Activated CD4-positive, alpha-beta T cell treated with anti-CD3 and anti-CD28 coated beads, Interleukin-2, amount 10 ng/mL, durations not matched to agents 24 days and 14 days (primary cell): ENCODE results near the gene PSMD12. TPM values are rescaled to one million over a fixed set of nuclear protein-coding genes. Genes with fewer than 3 reads are reported as not detected.

Experiments used
- DNase-seq: peaks from one replicate; pipeline ENCODE4 v3.0.0; 2022
- H3K27ac Mint-ChIP-seq: one replicate; pipeline ENCODE4 v1.8.0; 2022; ENCODE audit warnings: mild to moderate bottlenecking, mixed read lengths
- H3K27me3 Mint-ChIP-seq: one replicate; pipeline ENCODE4 v1.8.0; 2022; ENCODE audit warnings: mixed read lengths
- H3K36me3 Mint-ChIP-seq: one replicate; pipeline ENCODE4 v1.8.0; 2022; ENCODE audit warnings: low read depth, mild to moderate bottlenecking, mixed read lengths
- H3K4me1 Mint-ChIP-seq: one replicate; pipeline ENCODE4 v1.8.0; 2021; ENCODE audit warnings: mixed read lengths
- H3K4me3 Mint-ChIP-seq: one replicate; pipeline ENCODE4 v1.8.0; 2022; ENCODE audit warnings: mild to moderate bottlenecking, moderate library complexity, mixed read lengths
- H3K9me3 Mint-ChIP-seq: one replicate; pipeline ENCODE4 v1.8.0; 2021; ENCODE audit warnings: mixed read lengths
- intact Hi-C: fragments of 100-400 bp; cut with micrococcal nuclease; formaldehyde crosslinking; loops from one replicate; pipeline ENCODE4 v1.15.1; 2023
- total RNA-seq: library from RNA; stranded (reverse); gene quantifications from 2 replicates; pipeline ENCODE4 v1.2.3, GENCODE V29; 2022

The PSMD12 gene
- total RNA-seq, 1 donor from 2014 or later = 92.3 TPM

DNA sequence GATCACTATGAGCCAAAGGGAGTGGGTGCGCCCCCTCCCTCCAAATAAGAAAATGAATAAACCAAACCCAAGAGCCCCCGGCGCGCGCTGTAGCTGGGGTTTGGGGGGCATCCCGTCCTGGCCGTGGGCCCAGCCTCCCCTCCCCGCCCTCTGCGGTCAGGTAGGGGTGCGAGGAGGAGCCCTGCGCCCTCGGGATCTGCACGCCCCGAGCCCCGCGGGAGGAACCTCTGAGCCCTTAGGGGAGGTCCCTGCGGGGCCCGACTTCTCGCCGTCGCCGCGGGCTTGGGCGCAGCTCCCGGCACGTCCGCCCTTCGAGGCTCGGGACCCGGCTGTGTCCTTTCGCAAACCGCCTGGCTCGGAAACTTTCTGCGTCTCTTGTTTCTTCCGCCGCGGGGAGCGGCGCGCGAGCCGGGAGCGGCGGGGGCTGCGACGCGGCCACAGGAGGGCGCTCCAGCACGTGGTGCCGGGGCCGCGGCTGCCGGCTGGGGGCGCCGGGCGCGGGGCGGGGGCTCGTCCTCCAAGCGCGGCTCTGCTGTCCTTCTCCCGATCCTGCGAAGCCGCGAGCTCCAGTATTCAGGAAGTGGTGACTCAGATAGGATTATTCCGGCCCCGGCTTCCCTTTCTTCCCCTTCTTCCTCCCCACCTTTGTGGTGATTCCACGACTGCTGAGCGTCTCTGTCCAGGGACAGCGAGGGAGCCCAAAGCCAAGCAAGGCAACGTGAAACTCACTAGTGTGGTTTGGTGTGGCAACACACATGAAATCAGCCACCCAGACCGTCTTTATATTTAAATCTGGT is 12.3 kb upstream of the PSMD12 start:
- no peaks in the 10 kb centered on the region for H3K27me3 Mint-ChIP-seq
- DNase-seq = peak; percentile 95
- peaks cover 27% of the 10 kb centered on the region for H3K4me1 Mint-ChIP-seq
- no peaks in the 10 kb centered on the region for H3K9me3 Mint-ChIP-seq
- intact Hi-C loops = loop anchor here (1.0 to 5.0 kb wide), 3 partner anchors 12 to 250 kb away; no protein-coding TSS in a partner anchor
- peak overlapping the region; percentile 96 for H3K27ac Mint-ChIP-seq
- H3K4me3 Mint-ChIP-seq = peak overlapping the region; percentile 92
- peaks cover 11% of the 10 kb centered on the region for H3K36me3 Mint-ChIP-seq

DNA sequence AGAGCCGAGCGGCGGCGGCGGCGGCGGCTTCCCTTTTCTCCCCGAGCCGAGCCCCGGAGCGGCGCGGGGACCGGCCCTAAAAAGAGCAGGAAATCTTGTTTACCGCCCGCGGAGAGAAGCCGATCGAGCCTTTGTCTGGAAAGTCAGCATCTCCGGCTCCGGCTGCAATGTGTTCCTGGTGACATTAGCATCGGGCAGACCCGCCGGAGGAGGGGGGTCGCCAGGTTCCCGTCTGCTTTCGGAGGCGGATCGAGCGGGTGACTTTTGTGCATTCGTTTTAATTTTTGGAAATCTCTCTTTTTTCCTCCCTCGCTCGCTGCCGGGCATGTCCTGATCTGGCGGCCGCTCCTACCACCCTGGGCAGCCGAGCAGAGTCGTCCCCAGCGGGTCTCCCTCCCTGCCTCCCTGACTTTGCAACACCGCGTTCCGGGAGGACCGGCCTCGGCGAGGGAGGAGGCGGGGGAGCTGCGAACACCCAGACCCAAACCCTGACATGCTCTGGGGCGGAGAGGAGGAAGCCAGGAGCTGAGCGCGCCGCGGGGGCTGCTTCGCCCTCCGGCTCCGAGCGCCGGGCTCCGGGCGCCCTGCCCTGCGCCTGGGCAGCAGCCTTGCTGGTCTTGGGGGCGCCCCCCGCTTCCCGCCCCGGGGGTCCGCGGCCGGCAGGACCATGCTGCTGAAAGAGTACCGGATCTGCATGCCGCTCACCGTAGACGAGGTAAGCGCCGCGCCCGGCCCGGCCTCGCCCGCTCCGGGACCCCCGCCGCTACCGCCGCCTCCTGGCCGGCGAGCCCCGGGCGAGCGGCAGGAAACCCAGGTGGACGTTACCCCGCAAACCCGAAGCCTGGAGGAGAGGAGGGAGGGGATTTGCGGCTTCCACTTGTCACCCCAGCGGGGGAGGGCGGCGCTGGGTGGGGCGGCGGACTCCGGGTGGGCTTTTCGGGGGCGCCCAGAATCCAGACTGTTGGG is 11.4 kb upstream of the PSMD12 start:
- Mint-ChIP-seq H3K9me3 (no peaks in the 10 kb centered on the region), H3K4me3 (peak overlapping the region; percentile 92), H3K27ac (peak overlapping the region; percentile 93), H3K36me3 (peaks cover 8% of the 10 kb centered on the region), H3K27me3 (no peaks in the 10 kb centered on the region), H3K4me1 (peaks cover 27% of the 10 kb centered on the region)
- intact Hi-C loops = loop anchor here (1.0 to 5.0 kb wide), 5 partner anchors 11 to 251 kb away; partner anchors contain the start of gene PSMD12
- DNase-seq = peak; percentile 87

DNA sequence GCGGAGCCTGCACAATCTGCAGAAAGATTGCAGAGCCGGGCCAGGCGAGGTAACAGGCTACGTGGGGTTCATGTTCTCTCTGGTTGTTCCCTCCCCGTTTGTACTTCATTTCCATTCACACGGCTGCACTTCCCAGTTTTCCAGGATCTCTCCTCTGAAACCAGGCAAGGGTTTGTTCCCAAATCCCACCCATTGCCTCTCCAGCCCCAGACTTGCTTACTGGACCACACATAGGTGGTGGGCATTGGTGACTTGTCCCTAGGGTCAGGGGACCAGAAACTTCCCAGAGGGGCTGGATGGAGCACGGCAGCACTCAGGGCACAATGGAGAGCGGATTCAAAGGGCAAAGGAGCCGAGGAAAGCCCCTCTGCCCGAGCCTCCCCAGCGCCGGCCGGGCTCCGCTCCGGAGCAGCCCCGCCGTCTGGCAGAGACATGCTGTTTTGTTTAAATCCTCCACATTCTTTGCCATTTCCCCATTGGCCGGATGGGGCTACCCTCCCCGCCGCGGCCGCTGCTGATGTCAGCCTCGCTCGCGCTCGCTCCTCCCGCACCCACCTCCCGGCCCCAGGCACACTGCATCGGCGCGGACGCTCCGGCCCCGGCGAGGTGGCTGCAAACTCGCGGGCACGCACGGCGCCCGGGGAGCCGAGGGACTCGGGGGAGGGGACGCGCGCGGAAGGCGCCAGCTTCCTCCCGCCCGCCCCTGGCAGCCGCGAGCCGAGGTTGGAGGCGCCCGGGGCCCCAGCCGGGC is 10.5 kb upstream of the PSMD12 start, which contains the start of gene PITPNC1:
Gene PITPNC1 (plus strand): TSS at position 545 of the 751 bp plus-strand sequence.
- H3K27ac Mint-ChIP-seq = peak within 1 kb of the TSS; percentile 93
- peak; percentile 96 for DNase-seq
- H3K36me3 Mint-ChIP-seq = peaks cover 8% of the 10 kb centered on the region
- H3K4me1 Mint-ChIP-seq = peaks cover 27% of the 10 kb centered on the region
- H3K27me3 Mint-ChIP-seq = no peaks in the 10 kb centered on the region
- intact Hi-C loops = loop anchor here (1.0 to 5.0 kb wide), 4 partner anchors 11 to 98 kb away; partner anchors contain the start of gene PSMD12
- H3K4me3 Mint-ChIP-seq = peak within 1 kb of the TSS; percentile 92
- H3K9me3 Mint-ChIP-seq = no peaks in the 10 kb centered on the region

GRCh38 chr17:67376415-67376736 is 10.0 kb upstream of the PSMD12 start:
- no peaks in the 10 kb centered on the region for H3K9me3 Mint-ChIP-seq

GRCh38 chr17:67375716-67376115 is 9.3 kb upstream of the PSMD12 start:
- peak overlapping the region; percentile 11 for H3K27ac Mint-ChIP-seq
- no peak overlapping the region for H3K4me3 Mint-ChIP-seq
- H3K36me3 Mint-ChIP-seq = peaks cover 8% of the 10 kb centered on the region
- intact Hi-C loops = loop anchor here (1.0 to 5.0 kb wide), 3 partner anchors 57 to 228 kb away; no protein-coding TSS in a partner anchor
- H3K27me3 Mint-ChIP-seq = no peaks in the 10 kb centered on the region
- no peak for DNase-seq
- peaks cover 27% of the 10 kb centered on the region for H3K4me1 Mint-ChIP-seq
- H3K9me3 Mint-ChIP-seq = no peaks in the 10 kb centered on the region

More at GRCh38 chr17:67376415-67376736, 10.0 kb upstream of the PSMD12 start:
- Mint-ChIP-seq H3K27ac (peak overlapping the region; percentile 54), H3K4me1 (peaks cover 27% of the 10 kb centered on the region), H3K36me3 (peaks cover 8% of the 10 kb centered on the region), H3K4me3 (peak overlapping the region; percentile 92), H3K27me3 (no peaks in the 10 kb centered on the region)
- intact Hi-C loops = loop anchor here (2.0 to 5.0 kb wide), 2 partner anchors 56 to 64 kb away; no protein-coding TSS in a partner anchor
- DNase-seq = no peak

- H3K4me3 Mint-ChIP-seq = peak overlapping the region; percentile 58
- H3K9me3 Mint-ChIP-seq = no peaks in the 10 kb centered on the region
- intact Hi-C loops = loop anchor here (1.0 to 5.0 kb wide), 2 partner anchors 57 to 228 kb away; no protein-coding TSS in a partner anchor
- peaks cover 8% of the 10 kb centered on the region for H3K36me3 Mint-ChIP-seq
- no peak overlapping the region for H3K27ac Mint-ChIP-seq
- H3K4me1 Mint-ChIP-seq = peaks cover 27% of the 10 kb centered on the region
- no peak for DNase-seq
- H3K27me3 Mint-ChIP-seq = no peaks in the 10 kb centered on the region
These were observed 8.7 kb upstream of the PSMD12 start for GRCh38 chr17:67375054-67375427.

DNA sequence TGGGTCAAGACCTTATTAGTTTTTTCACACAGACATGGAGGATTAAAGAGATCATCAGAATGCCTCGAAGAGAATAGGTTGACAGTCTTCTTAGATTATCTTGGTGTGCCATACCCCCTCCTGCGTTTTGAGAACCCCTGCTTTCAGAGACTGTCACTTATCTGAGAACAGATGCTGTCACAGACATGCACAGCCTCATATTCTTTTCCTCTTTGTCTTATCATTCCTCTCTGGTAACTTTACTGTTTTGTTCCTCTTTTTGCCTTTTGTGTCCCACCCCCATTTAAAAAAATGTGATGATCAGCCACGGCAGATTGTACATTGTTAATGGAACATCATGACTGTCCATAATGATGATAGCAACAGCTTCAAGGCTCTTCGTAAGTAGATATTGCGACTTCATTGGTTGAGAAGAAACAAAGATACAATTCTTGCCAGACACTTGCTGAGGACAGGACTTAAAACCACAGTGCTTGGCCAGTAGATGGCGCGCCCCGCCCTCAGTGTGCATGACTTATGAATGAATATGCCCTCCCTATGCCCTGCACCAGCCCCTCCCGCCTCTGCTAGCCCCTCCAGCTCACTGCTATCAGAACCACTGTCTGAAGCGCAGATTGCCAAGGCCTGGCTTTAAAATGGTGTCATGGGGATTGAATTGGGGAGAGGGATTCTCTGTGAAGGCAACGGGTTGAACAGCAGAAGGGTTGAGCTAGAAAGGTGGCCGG is 8.1 kb upstream of the PSMD12 start:
- intact Hi-C loops = loop anchor here (1.0 to 5.0 kb wide), 3 partner anchors 58 to 315 kb away; no protein-coding TSS in a partner anchor
- peak overlapping the region; percentile 58 for H3K4me3 Mint-ChIP-seq
- peaks cover 6% of the 10 kb centered on the region for H3K36me3 Mint-ChIP-seq
- H3K27me3 Mint-ChIP-seq = no peaks in the 10 kb centered on the region
- H3K4me1 Mint-ChIP-seq = peaks cover 26% of the 10 kb centered on the region
- peak overlapping the region; percentile 52 for H3K27ac Mint-ChIP-seq
- H3K9me3 Mint-ChIP-seq = no peaks in the 10 kb centered on the region
- DNase-seq = peak; percentile 95

DNA sequence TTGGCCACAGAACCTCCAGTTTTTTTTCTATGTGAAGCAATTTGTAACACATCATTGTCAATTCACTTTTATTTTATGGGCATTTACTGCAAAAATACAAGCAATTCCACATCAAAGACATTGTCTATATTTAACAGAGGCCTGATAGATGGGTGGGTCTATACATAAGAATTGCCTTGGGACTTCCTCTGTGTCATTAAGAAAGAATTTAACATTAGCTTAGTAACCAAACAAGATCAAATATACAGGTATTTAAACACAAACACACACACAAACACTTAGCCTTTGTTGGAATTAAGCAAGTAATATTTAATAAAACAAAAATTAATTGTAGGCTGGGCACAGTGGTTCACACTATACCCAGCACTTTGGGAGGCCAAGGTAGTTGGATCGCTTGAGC is 6.4 kb upstream of the PSMD12 start:
- no peak overlapping the region for H3K4me3 Mint-ChIP-seq
- no peak for DNase-seq
- peaks cover 21% of the 10 kb centered on the region for H3K4me1 Mint-ChIP-seq
- H3K36me3 Mint-ChIP-seq = no peaks in the 10 kb centered on the region
- intact Hi-C loops = no loop called here
- no peaks in the 10 kb centered on the region for H3K27me3 Mint-ChIP-seq
- H3K9me3 Mint-ChIP-seq = no peaks in the 10 kb centered on the region
- H3K27ac Mint-ChIP-seq = no peak overlapping the region

DNA sequence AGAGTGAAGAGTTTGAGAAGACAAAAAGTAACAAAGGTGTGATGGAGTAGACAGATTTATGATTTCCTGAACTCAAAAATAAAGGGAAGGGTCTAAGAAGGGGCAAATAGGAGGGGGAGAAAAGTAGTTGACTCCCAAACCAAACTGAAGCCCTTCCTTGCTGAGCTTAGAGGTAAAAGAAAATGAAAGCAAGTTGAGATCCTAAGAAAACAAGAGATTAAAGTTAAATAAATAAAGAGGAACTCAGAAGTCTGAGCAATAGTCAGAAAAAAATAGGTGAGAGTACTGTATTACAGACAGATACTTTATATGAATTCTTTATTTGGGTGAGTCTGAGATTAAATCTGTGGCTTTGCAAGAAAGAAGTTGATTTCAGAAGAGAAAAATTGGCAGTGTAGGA is 3.3 kb upstream of the PSMD12 start:
- intact Hi-C loops = loop anchor here (5.0 kb wide), 1 partner anchor 458 kb away; the partner anchor contains the start of gene BPTF
- Mint-ChIP-seq H3K27me3 (no peaks in the 10 kb centered on the region), H3K36me3 (peaks cover 10% of the 10 kb centered on the region), H3K27ac (peak overlapping the region; percentile 46), H3K9me3 (no peaks in the 10 kb centered on the region), H3K4me3 (no peak overlapping the region), H3K4me1 (peaks cover 26% of the 10 kb centered on the region)
- no peak for DNase-seq

GRCh38 chr17:67365738-67366192 is 612 bp downstream of the PSMD12 start:
- H3K4me3 Mint-ChIP-seq = peak overlapping the region; percentile 97
- intact Hi-C loops = loop anchor here (1.0 to 5.0 kb wide), 4 partner anchors 7 to 462 kb away; partner anchors contain the start of genes BPTF, NOL11 and PITPNC1
- H3K36me3 Mint-ChIP-seq = peaks cover 32% of the 10 kb centered on the region
- no peaks in the 10 kb centered on the region for H3K27me3 Mint-ChIP-seq
- no peaks in the 10 kb centered on the region for H3K9me3 Mint-ChIP-seq
- peak overlapping the region; percentile 93 for H3K27ac Mint-ChIP-seq
- DNase-seq = peak; percentile 76
- peaks cover 46% of the 10 kb centered on the region for H3K4me1 Mint-ChIP-seq

DNA sequence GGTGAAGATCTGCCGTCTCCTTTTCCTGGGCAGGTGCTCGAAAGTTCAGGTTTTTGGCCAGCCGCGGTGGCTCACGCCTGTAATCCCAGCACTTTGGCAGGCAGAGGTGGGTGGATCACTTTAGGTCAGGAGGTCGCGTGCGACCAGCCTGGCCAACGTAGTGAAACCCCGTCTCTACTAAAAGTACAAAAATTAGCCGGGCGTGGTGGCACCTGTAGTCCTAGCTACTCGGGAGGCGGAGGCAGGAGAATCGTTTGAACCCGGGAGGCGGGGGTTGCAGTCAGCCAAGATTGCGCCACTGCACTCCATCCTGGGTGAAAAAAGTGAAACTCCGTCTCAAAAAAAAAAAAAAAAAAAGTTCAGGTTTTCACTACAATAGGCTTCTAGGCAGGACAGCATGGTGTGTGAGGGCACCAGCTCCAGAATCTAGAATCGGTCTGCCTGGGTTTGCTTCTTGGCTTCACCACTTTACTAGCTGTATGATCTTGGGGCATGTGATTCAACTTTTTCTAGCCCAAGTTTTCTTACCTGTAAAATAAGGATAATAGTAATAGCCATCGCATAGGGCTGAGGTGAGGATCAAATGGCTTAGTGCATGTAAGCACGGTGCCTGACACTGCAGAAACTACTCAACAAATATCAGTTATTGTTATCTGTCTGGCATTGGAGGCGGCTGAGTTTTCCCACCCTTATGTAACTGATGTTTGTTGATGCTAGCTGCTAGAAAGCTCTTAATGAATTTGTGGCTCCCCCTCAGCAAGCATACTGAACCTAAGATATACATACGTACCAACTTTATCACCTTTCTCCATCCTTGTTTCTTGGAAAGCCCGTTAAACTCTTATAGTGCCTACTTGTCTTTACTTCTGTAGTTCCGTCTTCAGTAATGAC is 1.3 kb downstream of the PSMD12 start:
- peak overlapping the region; percentile 97 for H3K4me3 Mint-ChIP-seq
- H3K9me3 Mint-ChIP-seq = no peaks in the 10 kb centered on the region
- peak overlapping the region; percentile 93 for H3K27ac Mint-ChIP-seq
- H3K4me1 Mint-ChIP-seq = peaks cover 52% of the 10 kb centered on the region
- intact Hi-C loops = loop anchor here (5.0 kb wide), 1 partner anchor 462 kb away; the partner anchor contains the start of gene BPTF
- H3K36me3 Mint-ChIP-seq = peaks cover 36% of the 10 kb centered on the region
- peak; percentile 57 for DNase-seq
- H3K27me3 Mint-ChIP-seq = no peaks in the 10 kb centered on the region
